K562 (cell line): Measurements from ENCODE around the gene AKAP12. TPM values are rescaled to one million over a fixed set of nuclear protein-coding genes. Genes with fewer than 3 reads are reported as not detected.

Experiments used
- ATAC-seq: fragments of 200-7000 bp; cut with Tn5 transposase; 3 replicates; pipeline ENCODE4 v1.9.1; 2020; ENCODE audit warnings: moderate library complexity
- BruUV-seq: library from RNA; stranded (reverse); fragments of 400-500 nt; replicated peaks from 2 replicates; lab custom pipeline; 2021; lab: Mats Ljungman, UMichigan
- CTCF ChIA-PET: fragments of 300-600 bp; formaldehyde crosslinking; extraction: SDS; loops from one replicate; lab custom pipeline; 2021; ENCODE audit warnings: low intra/inter-chr PET ratio; lab: Yijun Ruan, JAX
- POLR2A ChIA-PET: fragments of 300-600, 350-650 bp; sonication (Branson Sonifier 250); formaldehyde crosslinking; extraction: SDS; loops from one replicate; lab custom pipeline; 2021; ENCODE audit warnings: antibody characterized with exemption, inconsistent platforms; lab: Yijun Ruan, JAX
- DNase-seq, 4 experiments: peaks; one replicate each; pipeline versions ENCODE4 v3.0.0 to v3.0.0-alpha.2; 2011 to 2018; ENCODE audit warnings: low spot score in 3 of 4, mixed read lengths in 3 of 4; ENCODE audit errors: extremely low read depth in 1 of 4
- FAIRE-seq: peaks from 2 replicates; lab custom pipeline; 2011; peaks lifted over from hg19 to GRCh38; lab: Jason Lieb, UNC
- H2AFZ ChIP-seq: 2 replicates; pipeline ENCODE4 v1.6.0; 2011; ENCODE audit warnings: low read depth, low read length, control low read depth, inconsistent platforms
- H3K27ac ChIP-seq: fragments of 200-600 bp; 3 replicates; pipeline ENCODE4 v1.8.0; 2011; ENCODE audit warnings: low read depth, mild to moderate bottlenecking, control low read depth, inconsistent platforms, low read length, moderate library complexity, mixed read lengths; ENCODE audit errors: extremely low read depth
- H3K27me3 ChIP-seq, 2 experiments: fragments of 300-600 bp in 1 of 2; 2 replicates in 1 of 2; 3 replicates in 1 of 2; pipeline versions ENCODE4 v1.6.0 to v1.8.0; 2011; ENCODE audit warnings: inconsistent platforms in 2 of 2, low read length in 2 of 2, mild to moderate bottlenecking in 1 of 2, mixed read lengths in 1 of 2, moderate library complexity in 1 of 2; ENCODE audit not compliant: control insufficient read depth in 2 of 2, insufficient read depth in 2 of 2
- H3K36me3 ChIP-seq: fragments of 300-600 bp; 3 replicates; pipeline ENCODE4 v1.8.0; 2011; ENCODE audit warnings: mild to moderate bottlenecking, low read length, inconsistent platforms; ENCODE audit not compliant: control insufficient read depth, insufficient read depth
- H3K4me1 ChIP-seq, 2 experiments: fragments of 200-600 bp in 1 of 2; replicated peaks in 1 of 2; 2 replicates in 1 of 2; 3 replicates in 1 of 2; pipeline versions ENCODE4 v1.5.1 to v1.8.0; 2011; ENCODE audit warnings: inconsistent platforms in 2 of 2, low read length in 2 of 2, mild to moderate bottlenecking in 1 of 2, mixed read lengths in 1 of 2, moderate library complexity in 1 of 2; ENCODE audit not compliant: control insufficient read depth in 2 of 2, insufficient read depth in 2 of 2
- H3K4me2 ChIP-seq: 2 replicates; pipeline ENCODE4 v1.6.1; 2011; ENCODE audit warnings: low read length, control low read depth, inconsistent platforms, mixed read lengths; ENCODE audit not compliant: insufficient read depth
- H3K4me3 ChIP-seq: fragments of 200-600 bp; sonication (generic), shearing (Covaris generic); 2 replicates; pipeline ENCODE4 v1.5.1; 2016; ENCODE audit warnings: control low read depth, inconsistent platforms
- H3K79me2 ChIP-seq: fragments of 200-600 bp; 3 replicates; pipeline ENCODE4 v1.8.0; 2011; ENCODE audit warnings: low read length, inconsistent platforms; ENCODE audit not compliant: control insufficient read depth, insufficient read depth
- H3K9ac ChIP-seq, 2 experiments: 2 replicates each; pipeline versions ENCODE4 v1.6.0 to v1.6.1; 2011; ENCODE audit warnings: low read depth in 2 of 2, low read length in 2 of 2, control low read depth in 1 of 2, inconsistent platforms in 1 of 2, mild to moderate bottlenecking in 1 of 2, mixed read lengths in 1 of 2; ENCODE audit not compliant: insufficient read depth in 1 of 2
- H3K9me1 ChIP-seq: one replicate; pipeline ENCODE4 v1.6.0; 2011; ENCODE audit warnings: inconsistent platforms, mild to moderate bottlenecking, low read length, moderate library complexity; ENCODE audit not compliant: control insufficient read depth, insufficient read depth
- H3K9me3 ChIP-seq: replicated peaks from 2 replicates; pipeline ENCODE4 v1.5.1; 2011; ENCODE audit warnings: low read depth, low read length, inconsistent platforms; ENCODE audit not compliant: control insufficient read depth, insufficient read depth
- H4K20me1 ChIP-seq: replicated peaks from 2 replicates; pipeline ENCODE4 v1.6.1; 2011; ENCODE audit warnings: low read length, inconsistent platforms, mixed read lengths; ENCODE audit not compliant: control insufficient read depth, insufficient read depth
- POLR2A ChIP-seq: fragments of 450-650 bp; conservative IDR thresholded peaks from 2 replicates; pipeline ENCODE4 v1.6.1; 2016
- RBM25 ChIP-seq: fragments of 200-400 bp; formaldehyde crosslinking; IDR thresholded peaks from 2 replicates; pipeline ENCODE4 v1.6.1; 2018; ENCODE audit warnings: low read length, low read depth, moderate library complexity; ENCODE audit not compliant: severe bottlenecking
- ZNF124 ChIP-seq: sonication (generic); formaldehyde crosslinking; IDR thresholded peaks from 2 replicates; pipeline ENCODE4 v1.8.1; 2022; ENCODE audit warnings: missing genetic modification reagents
- ZNF197 ChIP-seq: fragments of 200-800 bp; sonication (Bioruptor generic); IDR thresholded peaks from 2 replicates; pipeline ENCODE4 v1.6.1; 2016; ENCODE audit warnings: low read depth, missing genetic modification characterization, missing compliant biosample characterization
- WGBS: fragments of 100-300 bp; shearing (Covaris generic); methylation state at CpG from one replicate; pipeline ENCODE4 v1.1.6; 2016; ENCODE audit warnings: low coverage, mixed read lengths; ENCODE audit not compliant: insufficient coverage; ENCODE audit errors: missing lambda C conversion rate; 5-methylcytosine and 5-hydroxymethylcytosine counted together
- in situ Hi-C: fragments of 300-500 bp; cut with MboI; formaldehyde crosslinking; loops from 4 replicates; pipeline ENCODE4 v1.15.0; 2018; ENCODE audit warnings: inconsistent platforms, mixed read lengths
- intact Hi-C: fragments of 100-400 bp; cut with micrococcal nuclease; formaldehyde crosslinking; loops from 2 replicates; pipeline ENCODE4 v1.14.2; 2022
- polyA plus RNA-seq, 8 experiments: library from polyadenylated mRNA; depleted of rRNA in 4 of 8; stranded (reverse) in 5 of 8; unstranded in 3 of 8; fragments of >200 nt; fragmentation: Nextera tagmentation in 2 of 8; fragmentation: Illumina TruSeq in 1 of 8; extraction: Ambion mirVana in 2 of 8; extraction: Trizol in 1 of 8; gene quantifications; 2 replicates each; pipeline versions ENCODE4 v1.2.1 to v1.2.3, GENCODE V29; 2011 to 2014; ENCODE audit warnings: inconsistent platforms in 1 of 8, missing spikeins in 1 of 8
- small RNA-seq: library from RNA; depleted of rRNA; stranded (forward); fragments of <200 nt; gene quantifications from one replicate; pipeline ENCODE3, GENCODE V24; 2014
- total RNA-seq, 7 experiments: library from RNA; depleted of rRNA in 6 of 7; stranded (reverse); fragments of >200 nt in 6 of 7; fragmentation: Illumina TruSeq in 2 of 7; extraction: Trizol in 2 of 7; gene quantifications; 2 replicates each; pipeline versions ENCODE4 v1.2.1 to v1.2.3, GENCODE V29; 2011 to 2021; ENCODE audit warnings: low replicate concordance in 1 of 7

The AKAP12 gene
- total and polyA plus RNA-seq, 9 of the 15 experiments (the other 6 are each of a cell fraction or from before 2014, with no cell fraction given) = 0.08 to 2.0 (median 0.62) TPM

GRCh38 chr6:151402228-151402627 lies 162.5 kb downstream of the AKAP12 start:
- Histone ChIP-seq H3K9me3 (no peaks in the 10 kb centered on the region), H3K36me3 (peaks cover 78% of the 10 kb centered on the region), H3K27ac (no peak overlapping the region), H3K4me3 (no peak overlapping the region), H3K9me1 (peaks cover 5% of the 10 kb centered on the region), H3K9ac (no peak overlapping the region), H4K20me1 (no peaks in the 10 kb centered on the region; the same call in 1 of the 2 replicates), H2AFZ (no peak overlapping the region), H3K27me3 (no peaks in the 10 kb centered on the region), H3K79me2 (peaks cover 69% of the 10 kb centered on the region), H3K4me2 (no peak overlapping the region), H3K4me1 (no peaks in the 10 kb centered on the region)
- ChIA-PET CTCF (no interaction called here), POLR2A (interaction anchor here (1.0 to 1.5 kb wide), 2 partner anchors 9 to 32 kb away, joined by 3 read pairs; no protein-coding TSS in a partner anchor)
- WGBS = 100% methylated on average over 1 of the region's 1 CpG
- ATAC-seq (no peak), DNase-seq (no peak), FAIRE-seq (no peak)
- intact Hi-C loops = no loop called here
- in situ Hi-C loops = loop anchor here (25.0 kb wide), 1 partner anchor 1585 kb away; the partner anchor contains the start of gene FBXO5
- TF ChIP-seq ZNF124 (CRISPR knock-in tag) (no peak), RBM25 (peak; percentile 29)
- BruUV-seq = no TSS peak

- no peaks in the 10 kb centered on the region for H3K9me3 ChIP-seq
- no peak for ATAC-seq
- H3K4me2 ChIP-seq = no peak overlapping the region
- peaks cover 52% of the 10 kb centered on the region for H3K79me2 ChIP-seq
- H3K36me3 ChIP-seq = peaks cover 78% of the 10 kb centered on the region
- intact Hi-C loops (no loop called here), in situ Hi-C loops (loop anchor here (25.0 kb wide), 1 partner anchor 1583 kb away; the partner anchor contains the start of gene FBXO5)
- no peak overlapping the region for H3K27ac ChIP-seq
- H3K4me3 ChIP-seq = no peak overlapping the region
- no peaks in the 10 kb centered on the region; the same call in 1 of the 2 replicates for H4K20me1 ChIP-seq
- no TSS peak for BruUV-seq
- WGBS = 96% methylated on average over 3 of the region's 4 CpGs
- no peak for DNase-seq
- no peaks in the 10 kb centered on the region for H3K27me3 ChIP-seq
- TF ChIP-seq POLR2A = 0 out of 2 replicates have a peak, but pooled peaks have one; percentile 2
- no peak for TF ChIP-seq ZNF197
- no peaks in the 10 kb centered on the region for H3K4me1 ChIP-seq
- H3K9me1 ChIP-seq = peaks cover 5% of the 10 kb centered on the region
- H3K9ac ChIP-seq = no peak overlapping the region
- CTCF ChIA-PET = interaction anchor here (0.6 kb wide), 1 partner anchor 51 kb away, joined by 3 read pairs; no protein-coding TSS in a partner anchor
- POLR2A ChIA-PET = interaction anchor here (1.5 to 2.5 kb wide), 2 partner anchors 10 to 13 kb away, joined by 4 to 9 read pairs; no protein-coding TSS in a partner anchor
- FAIRE-seq = no peak
- no peak overlapping the region for H2AFZ ChIP-seq
These were observed 164.1 kb downstream of the AKAP12 start for GRCh38 chr6:151403919-151404308.

Small RNA genes within 50 kb of the gene (small RNA-seq; reads per million reads assigned to genes)
- gene RF00019 (not detected), gene RNU6-1247P (not detected), gene RNU6-300P (not detected), gene RNY4P20 (0.73 reads per million, percentile 44 among the genes with 10 or more reads in this experiment)

Other genes starting within 250 kb of the AKAP12 start
- 13.3 and 17.3 TPM in 2 replicates for gene ZBTB2, start 151.6 kb downstream of the AKAP12 start, total RNA-seq (2014; rRNA removed)
- 17.0 and 18.9 TPM in 2 replicates for gene ZBTB2, start 151.6 kb downstream of the AKAP12 start, total RNA-seq (2014; rRNA removed; fragmentation: Illumina TruSeq; extraction: Trizol)
- 21.8 and 23.3 TPM in 2 replicates for gene ZBTB2, start 151.6 kb downstream of the AKAP12 start, total RNA-seq (2015; rRNA removed; fragmentation: Illumina TruSeq; extraction: Trizol)
- 15.2 and 16.4 TPM in 2 replicates for gene ZBTB2, start 151.6 kb downstream of the AKAP12 start, total RNA-seq (2021)
- gene ZBTB2, start 151.6 kb downstream of the AKAP12 start, polyA plus RNA-seq (2011; rRNA removed) = 12.7 and 17.2 TPM in 2 replicates
- 20.8 and 26.2 TPM in 2 replicates for gene ZBTB2, start 151.6 kb downstream of the AKAP12 start, polyA plus RNA-seq (2014; fragmentation: Illumina TruSeq; extraction: Trizol)
- 1 to 10 TPM; 5.1 to 6.0 TPM for gene ZBTB2, start 151.6 kb downstream of the AKAP12 start, polyA plus RNA-seq (2014; fragmentation: Nextera tagmentation; extraction: Ambion mirVana)
- gene ZBTB2, start 151.6 kb downstream of the AKAP12 start, polyA plus RNA-seq (2014; rRNA removed) = 14.5 and 18.1 TPM in 2 replicates
- 27.8 and 29.6 TPM in 2 replicates for gene RMND1, start 212.2 kb downstream of the AKAP12 start, total RNA-seq (2014; rRNA removed)
- 47.8 and 51.5 TPM in 2 replicates for gene RMND1, start 212.2 kb downstream of the AKAP12 start, total RNA-seq (2014; rRNA removed; fragmentation: Illumina TruSeq; extraction: Trizol)
- gene RMND1, start 212.2 kb downstream of the AKAP12 start, total RNA-seq (2015; rRNA removed; fragmentation: Illumina TruSeq; extraction: Trizol) = 42.9 and 45.2 TPM in 2 replicates
- 25.2 and 26.9 TPM in 2 replicates for gene RMND1, start 212.2 kb downstream of the AKAP12 start, total RNA-seq (2021)
- 26.7 and 33.3 TPM in 2 replicates for gene RMND1, start 212.2 kb downstream of the AKAP12 start, polyA plus RNA-seq (2011; rRNA removed)
- gene RMND1, start 212.2 kb downstream of the AKAP12 start, polyA plus RNA-seq (2014; fragmentation: Illumina TruSeq; extraction: Trizol) = 37.2 and 42.6 TPM in 2 replicates
- 10 to 100 TPM; 36.2 to 38.4 TPM for gene RMND1, start 212.2 kb downstream of the AKAP12 start, polyA plus RNA-seq (2014; fragmentation: Nextera tagmentation; extraction: Ambion mirVana)
- gene RMND1, start 212.2 kb downstream of the AKAP12 start, polyA plus RNA-seq (2014; rRNA removed) = 32.2 and 35.1 TPM in 2 replicates